Natural killer cell (primary cell): ENCODE results near the gene CAMKK2. TPM values are rescaled to one million over a fixed set of nuclear protein-coding genes. Genes with fewer than 3 reads are reported as not detected.

ENCODE experiments used
- ATAC-seq, 3 donors: fragments of 150-1000 bp in 2 of 3; fragments of 200-7000 bp in 1 of 3; cut with Tn5 transposase; 1 replicate in 1 of 3; 2 replicates in 2 of 3; pipeline ENCODE4 v1.10.0; 2021; ENCODE audit warnings: mild to moderate bottlenecking in 2 of 3, moderate library complexity in 2 of 3
- DNase-seq, 2 donors: peaks; one replicate each; pipeline versions ENCODE4 v3.0.0 to v3.0.0-alpha.2; 2013 to 2021; ENCODE audit warnings: mixed read lengths in 1 of 2
- H3K27ac ChIP-seq: one replicate; pipeline ENCODE4 v1.5.1; 2013; ENCODE audit warnings: mild to moderate bottlenecking, low read length
- H3K27me3 ChIP-seq: one replicate; pipeline ENCODE4 v1.6.1; 2013; ENCODE audit warnings: low read length; ENCODE audit not compliant: control insufficient read depth, insufficient read depth
- H3K36me3 ChIP-seq: one replicate; pipeline ENCODE4 v1.6.1; 2013; ENCODE audit warnings: low read length; ENCODE audit not compliant: control insufficient read depth, insufficient read depth
- H3K4me1 ChIP-seq: one replicate; pipeline ENCODE4 v1.6.1; 2013; ENCODE audit warnings: low read length; ENCODE audit not compliant: control insufficient read depth, insufficient read depth
- H3K4me3 ChIP-seq: one replicate; pipeline ENCODE4 v1.5.1; 2013; ENCODE audit warnings: low read length
- H3K9me3 ChIP-seq: one replicate; pipeline ENCODE4 v1.6.1; 2013; ENCODE audit warnings: low read length; ENCODE audit not compliant: control insufficient read depth, insufficient read depth
- H3K27ac Mint-ChIP-seq, 2 donors: one replicate each; pipeline ENCODE4 v1.8.0; 2022; ENCODE audit warnings: mild to moderate bottlenecking in 2 of 2, mixed read lengths in 2 of 2, moderate library complexity in 1 of 2
- H3K27me3 Mint-ChIP-seq, 2 donors: one replicate each; pipeline ENCODE4 v1.8.0; 2022; ENCODE audit warnings: low read depth in 2 of 2, mixed read lengths in 2 of 2
- H3K36me3 Mint-ChIP-seq: one replicate; pipeline ENCODE4 v1.8.0; 2022; ENCODE audit warnings: mixed read lengths
- H3K4me1 Mint-ChIP-seq, 2 donors: one replicate each; pipeline ENCODE4 v1.8.0; 2022; ENCODE audit warnings: mixed read lengths in 2 of 2
- H3K4me3 Mint-ChIP-seq: one replicate; pipeline ENCODE4 v1.8.0; 2022; ENCODE audit warnings: mild to moderate bottlenecking, moderate library complexity, mixed read lengths
- H3K9me3 Mint-ChIP-seq, 2 donors: one replicate each; pipeline ENCODE4 v1.8.0; 2022; ENCODE audit warnings: mixed read lengths in 2 of 2
- WGBS: methylation state at CpG from one replicate; pipeline ENCODE4 v1.1.7; 2013; ENCODE audit warnings: missing lambda C conversion rate; ENCODE audit not compliant: insufficient coverage; 5-methylcytosine and 5-hydroxymethylcytosine counted together
- intact Hi-C: fragments of 100-400 bp; cut with micrococcal nuclease; formaldehyde crosslinking; loops from one replicate; pipeline ENCODE4 v1.14.2; 2022
- total RNA-seq, 4 donors: library from RNA; stranded (reverse); fragments of 120-200 nt in 1 of 4; gene quantifications; one replicate each; pipeline versions ENCODE4 v1.2.3 to v1.2.4, GENCODE V29; 2013 to 2022
- TF ChIP-seq, protein P1 (sequence below): fragments of 200-600 bp; IDR thresholded peaks from one replicate; pipeline ENCODE4 v1.8.0; 2022; ENCODE audit warnings: antibody characterized with exemption

Gene CAMKK2
- total RNA-seq, 3 donors from 2014 or later (not counting 1 experiment from before 2014, with no cell fraction given) = 19.6 to 27.4 (median 20.9) TPM

GRCh38 chr12:121189131-121189530, 107.4 kb downstream of the CAMKK2 start:
- Mint-ChIP-seq H3K4me1 (no peaks in the 10 kb centered on the region), H3K27ac (no peak overlapping the region), H3K4me3 (no peak overlapping the region), H3K27me3 (no peaks in the 10 kb centered on the region), H3K36me3 (no peaks in the 10 kb centered on the region), H3K9me3 (no peaks in the 10 kb centered on the region)
- intact Hi-C loops = no loop called here
- TF ChIP-seq, protein P1, sequence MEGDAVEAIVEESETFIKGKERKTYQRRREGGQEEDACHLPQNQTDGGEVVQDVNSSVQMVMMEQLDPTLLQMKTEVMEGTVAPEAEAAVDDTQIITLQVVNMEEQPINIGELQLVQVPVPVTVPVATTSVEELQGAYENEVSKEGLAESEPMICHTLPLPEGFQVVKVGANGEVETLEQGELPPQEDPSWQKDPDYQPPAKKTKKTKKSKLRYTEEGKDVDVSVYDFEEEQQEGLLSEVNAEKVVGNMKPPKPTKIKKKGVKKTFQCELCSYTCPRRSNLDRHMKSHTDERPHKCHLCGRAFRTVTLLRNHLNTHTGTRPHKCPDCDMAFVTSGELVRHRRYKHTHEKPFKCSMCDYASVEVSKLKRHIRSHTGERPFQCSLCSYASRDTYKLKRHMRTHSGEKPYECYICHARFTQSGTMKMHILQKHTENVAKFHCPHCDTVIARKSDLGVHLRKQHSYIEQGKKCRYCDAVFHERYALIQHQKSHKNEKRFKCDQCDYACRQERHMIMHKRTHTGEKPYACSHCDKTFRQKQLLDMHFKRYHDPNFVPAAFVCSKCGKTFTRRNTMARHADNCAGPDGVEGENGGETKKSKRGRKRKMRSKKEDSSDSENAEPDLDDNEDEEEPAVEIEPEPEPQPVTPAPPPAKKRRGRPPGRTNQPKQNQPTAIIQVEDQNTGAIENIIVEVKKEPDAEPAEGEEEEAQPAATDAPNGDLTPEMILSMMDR = no peak
- H3K27ac ChIP-seq = no peak overlapping the region
- H3K4me3 ChIP-seq = no peak overlapping the region
- 92% methylated on average over 8 of the region's 9 CpGs for WGBS
- H3K4me1 ChIP-seq = no peaks in the 10 kb centered on the region
- no peak for DNase-seq
- no peak for ATAC-seq
- H3K9me3 ChIP-seq = no peaks in the 10 kb centered on the region
- H3K27me3 ChIP-seq = no peaks in the 10 kb centered on the region
- peaks cover 2% of the 10 kb centered on the region for H3K36me3 ChIP-seq

- Histone ChIP-seq H3K27me3 (no peaks in the 10 kb centered on the region), H3K4me1 (no peaks in the 10 kb centered on the region), H3K27ac (no peak overlapping the region), H3K36me3 (peaks cover 2% of the 10 kb centered on the region), H3K4me3 (no peak overlapping the region), H3K9me3 (no peaks in the 10 kb centered on the region)
- Mint-ChIP-seq H3K4me1 (no peaks in the 10 kb centered on the region), H3K36me3 (no peaks in the 10 kb centered on the region), H3K4me3 (no peak overlapping the region), H3K27me3 (no peaks in the 10 kb centered on the region), H3K9me3 (no peaks in the 10 kb centered on the region), H3K27ac (no peak overlapping the region)
- WGBS = 97% methylated on average over 2 of the region's 2 CpGs
- TF ChIP-seq, protein P1 = no peak
- ATAC-seq (no peak), DNase-seq (no peak)
- intact Hi-C loops = no loop called here
These were observed 108.3 kb downstream of the CAMKK2 start for GRCh38 chr12:121188227-121188626.

Other genes with a start within 250 kb of the CAMKK2 start
- 10 to 100 TPM; 14.1 to 22.9 (median 16.7) TPM for gene P2RX7, start 163.8 kb downstream of the CAMKK2 start, total RNA-seq
- 10 to 100 TPM; 34.8 to 39.3 (median 38.2) TPM for gene P2RX4, start 86.6 kb downstream of the CAMKK2 start, total RNA-seq
- 100 to 1,000 TPM; 134 to 171 (median 163) TPM for gene ANAPC5, start 55.7 kb upstream of the CAMKK2 start, total RNA-seq
- 10 to 100 TPM; 62.3 to 78.4 (median 73.4) TPM for gene RNF34, start 103.4 kb upstream of the CAMKK2 start, total RNA-seq